ENCODE data around the gene EVA1C. TPM values are rescaled to one million over a fixed set of nuclear protein-coding genes. Genes with fewer than 3 reads are reported as not detected.

EVA1C gene
- total and polyA plus RNA-seq, 10 of the 15 experiments (the other 5 are each of a cell fraction or from before 2014, with no cell fraction given): 0.13 to 0.56 (median 0.34) TPM; not detected in 7

GRCh38 chr21:32559006-32559610 lies 146.6 kb downstream of the EVA1C start (continued):
- TF ChIP-seq USF1 (IDR thresholded peaks at IDR 0.05; ENCODE audit: borderline replicate concordance, extremely low read length, insufficient read depth, low read depth, low read length) (no peak), KAT2A (conservative IDR thresholded peaks at IDR 0.05; ENCODE audit: control insufficient read depth, low read depth, low read length) (no peak), BHLHE40 (IDR thresholded peaks at IDR 0.05; ENCODE audit: borderline replicate concordance in 1 of 2, low read depth in 2 of 2, low read length in 1 of 2) (no peak)

- ATAC-seq (no peak), FAIRE-seq (no peak), DNase-seq (ENCODE audit: low read depth, low spot score) (no peak)
- Histone ChIP-seq H3K9ac (ENCODE audit: control insufficient read depth, insufficient read depth, low read length) (no peak overlapping the region), H3K27ac (ENCODE audit: control insufficient read depth, insufficient read depth) (no peak overlapping the region), H3K36me3 (ENCODE audit: control insufficient read depth in 2 of 2, insufficient read depth in 2 of 2, low read length in 1 of 2) (no peaks in the 10 kb centered on the region), H2AFZ (ENCODE audit: control insufficient read depth, low read depth, low read length) (no peak overlapping the region), H3K9me3 (replicated peaks; ENCODE audit: control insufficient read depth, insufficient read depth, low read length) (peaks cover 1% of the 10 kb centered on the region; the same call in 1 of the 3 replicates), H3K4me3 (no peak overlapping the region), H3K79me2 (ENCODE audit: control insufficient read depth, insufficient read depth, low read length) (no peaks in the 10 kb centered on the region), H3K4me1 (ENCODE audit: control insufficient read depth, insufficient read depth, low read length) (no peaks in the 10 kb centered on the region), H4K20me1 (ENCODE audit: control insufficient read depth, insufficient read depth) (no peaks in the 10 kb centered on the region), H3K27me3 (replicated peaks in 1 of 2; ENCODE audit: control insufficient read depth in 2 of 2, insufficient read depth in 2 of 2, low read length in 1 of 2) (no peaks in the 10 kb centered on the region), H3K4me2 (ENCODE audit: control insufficient read depth, insufficient read depth) (no peak overlapping the region)
- 78% methylated on average over 3 of the region's 3 CpGs for WGBS (ENCODE audit: insufficient coverage, insufficient replicate concordance, low lambda C conversion rate, missing lambda C conversion rate)
- RAD21 ChIA-PET (ENCODE audit: unreplicated experiment): no interaction called here
- SMC1A ChIA-PET (ENCODE audit: uncharacterized antibody, unreplicated experiment): no interaction called here
- BruUV-seq (replicated peaks): no TSS peak
- intact Hi-C loops (cut with micrococcal nuclease; ENCODE audit: unreplicated experiment) (loop anchor here (10.0 kb wide), 1 partner anchor 156 kb away; no protein-coding TSS in a partner anchor), in situ Hi-C loops (cut with MboI) (no loop called here)
- CTCF ChIA-PET: interaction anchor here (1.4 kb wide), 1 partner anchor 9 kb away, joined by 5 read pairs; no protein-coding TSS in a partner anchor
- POLR2A ChIA-PET: no interaction called here
- TF ChIP-seq RFX5 (IDR thresholded peaks at IDR 0.05; ENCODE audit: low read depth, low read length) (no peak), CHD1 (IDR thresholded peaks at IDR 0.05; ENCODE audit: low read depth, low read length) (no peak), SMAD5 (IDR thresholded peaks at IDR 0.05; ENCODE audit: low read depth) (no peak), ZNF384 (IDR thresholded peaks at IDR 0.05; ENCODE audit: borderline replicate concordance, low read depth, low read length) (no peak), ZBTB40 (IDR thresholded peaks at IDR 0.05; ENCODE audit: borderline replicate concordance) (no peak), HCFC1 (IDR thresholded peaks at IDR 0.05; ENCODE audit: low read length) (no peak), E2F4 (IDR thresholded peaks at IDR 0.05; ENCODE audit: low read depth, low read length) (no peak), E4F1 (IDR thresholded peaks at IDR 0.05; ENCODE audit: borderline replicate concordance, partially characterized antibody) (no peak), ZNF622 (IDR thresholded peaks at IDR 0.05) (no peak), MYC (IDR thresholded peaks at IDR 0.05; ENCODE audit: insufficient read depth, insufficient read length, insufficient replicate concordance, low read length, severe bottlenecking) (no peak)
Observed at GRCh38 chr21:32560896-32561295, 148.4 kb downstream of the EVA1C start.
